GM19043 (cell line): ENCODE measurements around the gene FBXL13.
"Not testable (repeated sequence)": the region's sequence is repeated elsewhere in the genome, so short reads cannot be mapped to it uniquely, and the experiment has no call there.

Experiments used
- ATAC-seq: cut with Tn5 transposase; IDR thresholded peaks from one replicate; pipeline ENCODE4 v1.9.1; 2021; ENCODE audit warnings: low read depth; ENCODE audit not compliant: unreplicated experiment

The FBXL13 gene

GRCh38 chr7:103080923-103081322 is 6.3 kb upstream of the FBXL13 start:
- no peak for ATAC-seq

GRCh38 chr7:103079836-103080235 is 5.2 kb upstream of the FBXL13 start:
- ATAC-seq, result no peak

GRCh38 chr7:103078226-103078625 is 3.6 kb upstream of the FBXL13 start:
- ATAC-seq, result not testable (repeated sequence)

- no peak for ATAC-seq
Observed at GRCh38 chr7:103077318-103077717, 2.7 kb upstream of the FBXL13 start.

- no peak for ATAC-seq
Observed at GRCh38 chr7:103076764-103077163, 2.2 kb upstream of the FBXL13 start.

- peak; percentile 43 for ATAC-seq
Observed at GRCh38 chr7:103075337-103075918, 832 bp upstream of the FBXL13 start.

- no peak for ATAC-seq
Observed at GRCh38 chr7:103073989-103074518, 542 bp downstream of the FBXL13 start.

- ATAC-seq, result no peak
Observed at GRCh38 chr7:103071000-103071399, 3.6 kb downstream of the FBXL13 start.

- ATAC-seq, result no peak
Observed at GRCh38 chr7:103068414-103069403, 5.9 kb downstream of the FBXL13 start.

- ATAC-seq, result no peak
Observed at GRCh38 chr7:103065667-103066066, 8.9 kb downstream of the FBXL13 start.

GRCh38 chr7:103063895-103064294 is 10.7 kb downstream of the FBXL13 start:
- ATAC-seq, result no peak

GRCh38 chr7:103059471-103059870 is 15.1 kb downstream of the FBXL13 start:
- no peak for ATAC-seq

- ATAC-seq, result no peak
Observed at GRCh38 chr7:103058122-103058521, 16.5 kb downstream of the FBXL13 start.

GRCh38 chr7:103056006-103056405 is 18.6 kb downstream of the FBXL13 start:
- not testable (repeated sequence) for ATAC-seq

GRCh38 chr7:103051519-103051918 is 23.1 kb downstream of the FBXL13 start:
- no peak for ATAC-seq

- no peak for ATAC-seq
Observed at GRCh38 chr7:103048833-103049232, 25.8 kb downstream of the FBXL13 start.

GRCh38 chr7:103041815-103042214 is 32.8 kb downstream of the FBXL13 start:
- ATAC-seq, result not testable (repeated sequence)

- not testable (repeated sequence) for ATAC-seq
Observed at GRCh38 chr7:103037823-103038739, 36.5 kb downstream of the FBXL13 start.

- no peak for ATAC-seq
Observed at GRCh38 chr7:103037476-103037822, 37.1 kb downstream of the FBXL13 start.

- not testable (repeated sequence) for ATAC-seq
Observed at GRCh38 chr7:103034318-103034717, 40.3 kb downstream of the FBXL13 start.

GRCh38 chr7:103031781-103032180 is 42.8 kb downstream of the FBXL13 start:
- no peak for ATAC-seq
